ENCODE data around the gene PCNX2. TPM values are rescaled to one million over a fixed set of nuclear protein-coding genes. Genes with fewer than 3 reads are reported as not detected.

Gene PCNX2
- total RNA-seq, 1 experiment from 2014 or later = 15.3 TPM

GRCh38 chr1:233094269-233094668 is 201.3 kb downstream of the PCNX2 start:
- Histone ChIP-seq H3K79me2 (ENCODE audit: insufficient read depth, low read length) (no peaks in the 10 kb centered on the region), H3K4me2 (ENCODE audit: low read length) (no peak overlapping the region), H3K27me3 (ENCODE audit: insufficient read depth, low read length) (no peaks in the 10 kb centered on the region), H3K9me2 (ENCODE audit: insufficient read depth) (no peaks in the 10 kb centered on the region), H3K9ac (ENCODE audit: low read length) (no peak overlapping the region), H3K27ac (ENCODE audit: low read depth, low read length) (no peak overlapping the region), H2AFZ (ENCODE audit: low read depth, low read length, poor library complexity, severe bottlenecking) (no peak overlapping the region), H3K36me3 (ENCODE audit: control insufficient read depth in 1 of 2, insufficient read depth in 2 of 2, low read length in 2 of 2) (no peaks in the 10 kb centered on the region), H3K4me3 (replicated peaks in 1 of 2; ENCODE audit: low read depth in 1 of 2, low read length in 2 of 2) (no peak overlapping the region), H3K4me1 (ENCODE audit: control insufficient read depth in 1 of 2, insufficient read depth in 2 of 2, low read length in 2 of 2) (no peaks in the 10 kb centered on the region), H3K9me3 (ENCODE audit: control insufficient read depth in 1 of 2, insufficient read depth in 1 of 2, low read depth in 1 of 2, low read length in 2 of 2) (no peaks in the 10 kb centered on the region), H4K20me1 (ENCODE audit: insufficient read depth) (no peaks in the 10 kb centered on the region)
- ATAC-seq = no peak
- ChIA-PET POLR2A (no interaction called here), RAD21 (ENCODE audit: low non-redundant PET in 1 of 2, low total read pairs in 2 of 2, uncharacterized antibody in 2 of 2, unreplicated experiment in 2 of 2) (no interaction called here), CTCF (no interaction called here)
- intact Hi-C loops (cut with micrococcal nuclease) = no loop called here
- BruUV-seq (replicated peaks) = no TSS peak
- DNase-seq (ENCODE audit: low read depth, low spot score) = no peak
- no peak for TF ChIP-seq FOSL1 (IDR thresholded peaks at IDR 0.05; ENCODE audit: low read depth)

GRCh38 chr1:233090746-233091494 is 204.6 kb downstream of the PCNX2 start:
- TF ChIP-seq MAX (IDR thresholded peaks at IDR 0.05) (no peak), REST (IDR thresholded peaks at IDR 0.05; ENCODE audit: low read depth) (no peak), ELF1 (IDR thresholded peaks at IDR 0.05; ENCODE audit: borderline replicate concordance, low read depth) (no peak), ATF3 (IDR thresholded peaks at IDR 0.05) (no peak), YY1 (IDR thresholded peaks at IDR 0.05; ENCODE audit: extremely low read depth, insufficient replicate concordance, low read depth, low read length) (no peak), CBX3 (IDR thresholded peaks at IDR 0.05; ENCODE audit: low read depth) (no peak), SRF (IDR thresholded peaks at IDR 0.05; ENCODE audit: low read depth) (no peak), EZH2phosphoT487 (IDR thresholded peaks at IDR 0.05; ENCODE audit: borderline replicate concordance) (no peak), ZBTB33 (IDR thresholded peaks at IDR 0.05; ENCODE audit: extremely low read depth, insufficient replicate concordance, low read length) (no peak), JUND (IDR thresholded peaks at IDR 0.05) (no peak), RAD21 (IDR thresholded peaks at IDR 0.05; ENCODE audit: low read depth) (no peak)
- no peak overlapping the region for H2AFZ ChIP-seq (ENCODE audit: low read depth, low read length, poor library complexity, severe bottlenecking)
- H3K4me1 ChIP-seq (ENCODE audit: control insufficient read depth in 1 of 2, insufficient read depth in 2 of 2, low read length in 2 of 2) = no peaks in the 10 kb centered on the region
- H3K27me3 ChIP-seq (ENCODE audit: insufficient read depth, low read length) = no peaks in the 10 kb centered on the region
- RAD21 ChIA-PET (ENCODE audit: low non-redundant PET in 1 of 2, low total read pairs in 2 of 2, uncharacterized antibody in 2 of 2, unreplicated experiment in 2 of 2) = no interaction called here
- H3K4me3 ChIP-seq (replicated peaks in 1 of 2; ENCODE audit: low read depth in 1 of 2, low read length in 2 of 2) = no peak overlapping the region
- no peak overlapping the region for H3K4me2 ChIP-seq (ENCODE audit: low read length)
- H3K9me2 ChIP-seq (ENCODE audit: insufficient read depth) = no peaks in the 10 kb centered on the region
- ATAC-seq (no peak), DNase-seq (ENCODE audit: low read depth, low spot score) (no peak)
- BruUV-seq (replicated peaks) = no TSS peak
- H3K9ac ChIP-seq (ENCODE audit: low read length) = no peak overlapping the region
- no peak overlapping the region for H3K27ac ChIP-seq (ENCODE audit: low read depth, low read length)
- no peaks in the 10 kb centered on the region for H3K36me3 ChIP-seq (ENCODE audit: control insufficient read depth in 1 of 2, insufficient read depth in 2 of 2, low read length in 2 of 2)
- POLR2A ChIA-PET = no interaction called here
- no peaks in the 10 kb centered on the region for H3K9me3 ChIP-seq (ENCODE audit: control insufficient read depth in 1 of 2, insufficient read depth in 1 of 2, low read depth in 1 of 2, low read length in 2 of 2)
- H4K20me1 ChIP-seq (ENCODE audit: insufficient read depth) = no peaks in the 10 kb centered on the region
- no peaks in the 10 kb centered on the region for H3K79me2 ChIP-seq (ENCODE audit: insufficient read depth, low read length)
- CTCF ChIA-PET = no interaction called here
- intact Hi-C loops (cut with micrococcal nuclease) = no loop called here

Data from HCT116 (cell line).